H1 (cell line): ENCODE data around the gene ADM5. TPM values are rescaled to one million over a fixed set of nuclear protein-coding genes. Genes with fewer than 3 reads are reported as not detected.

ENCODE experiments used
- CTCF ChIA-PET: fragments of 300-600 bp; sonication (Branson Sonifier 250); formaldehyde crosslinking; loops from one replicate; lab custom pipeline; 2021; ENCODE audit not compliant: partially characterized antibody; lab: Charles Lee
- POLR2A ChIA-PET: fragments of 300-600 bp; sonication (Branson Sonifier 250); formaldehyde crosslinking; loops from one replicate; lab custom pipeline; 2021; ENCODE audit warnings: inconsistent platforms; ENCODE audit not compliant: partially characterized antibody; lab: Charles Lee
- DNase-seq, 2 experiments: peaks; one replicate each; pipeline versions ENCODE4 v3.0.0 to v3.0.0-alpha.2; 2010 to 2022; ENCODE audit warnings: low spot score in 2 of 2, low read depth in 1 of 2, mixed read lengths in 1 of 2
- FAIRE-seq: peaks from 2 replicates; lab custom pipeline; 2011; peaks lifted over from hg19 to GRCh38; lab: Jason Lieb, UNC
- H2AFZ ChIP-seq: 2 replicates; pipeline ENCODE4 v1.8.1; 2012; ENCODE audit warnings: low read length, inconsistent platforms
- H2AK5ac ChIP-seq: 2 replicates; pipeline ENCODE4 v1.6.1; 2013; ENCODE audit warnings: low read depth, low read length
- H2BK120ac ChIP-seq: replicated peaks from 2 replicates; pipeline ENCODE3; 2013; ENCODE audit warnings: low read depth, low read length, inconsistent platforms
- H2BK12ac ChIP-seq: 2 replicates; pipeline ENCODE4 v1.6.1; 2013; ENCODE audit warnings: low read depth, low read length
- H2BK15ac ChIP-seq: 2 replicates; pipeline ENCODE4 v1.6.1; 2013; ENCODE audit warnings: low read length
- H2BK20ac ChIP-seq: 2 replicates; pipeline ENCODE4 v1.6.1; 2013; ENCODE audit warnings: low read length
- H2BK5ac ChIP-seq: 2 replicates; pipeline ENCODE4 v1.6.1; 2013; ENCODE audit warnings: low read depth, low read length
- H3K14ac ChIP-seq: 2 replicates; pipeline ENCODE4 v1.6.1; 2013; ENCODE audit warnings: inconsistent platforms; ENCODE audit not compliant: insufficient read length
- H3K18ac ChIP-seq: 2 replicates; pipeline ENCODE4 v1.6.1; 2013; ENCODE audit warnings: low read length; ENCODE audit errors: extremely low read depth
- H3K23ac ChIP-seq: 2 replicates; pipeline ENCODE4 v1.6.1; 2013; ENCODE audit warnings: inconsistent platforms; ENCODE audit not compliant: insufficient read length
- H3K23me2 ChIP-seq: 2 replicates; pipeline ENCODE4 v1.6.1; 2013; ENCODE audit warnings: low read depth, low read length
- H3K27ac ChIP-seq: 2 replicates; pipeline ENCODE4 v1.6.1; 2011; ENCODE audit warnings: low read depth, low read length, inconsistent platforms
- H3K27me3 ChIP-seq, 4 experiments: replicated peaks in 1 of 4; 1 replicate in 1 of 4; 2 replicates in 3 of 4; pipeline versions ENCODE4 v1.6.1 to v1.8.1; 2011 to 2013; ENCODE audit warnings: low read length in 3 of 4, mild to moderate bottlenecking in 3 of 4, inconsistent platforms in 2 of 4, mixed read lengths in 2 of 4, moderate library complexity in 1 of 4; ENCODE audit not compliant: control insufficient read depth in 3 of 4, insufficient read depth in 3 of 4; ENCODE audit errors: extremely low read depth in 1 of 4
- H3K36me3 ChIP-seq, 4 experiments: 2 replicates each; pipeline versions ENCODE4 v1.6.1 to v1.8.1; 2011 to 2013; ENCODE audit warnings: mild to moderate bottlenecking in 4 of 4, low read length in 3 of 4, moderate library complexity in 2 of 4, control low read depth in 1 of 4, inconsistent platforms in 1 of 4; ENCODE audit not compliant: insufficient read depth in 4 of 4, control insufficient read depth in 2 of 4
- H3K4ac ChIP-seq: replicated peaks from 2 replicates; pipeline ENCODE3; 2013; ENCODE audit warnings: low read length, low read depth, mixed read lengths, inconsistent platforms; ENCODE audit not compliant: insufficient read length
- H3K4me1 ChIP-seq, 4 experiments: replicated peaks in 1 of 4; 1 replicate in 1 of 4; 2 replicates in 3 of 4; pipeline versions ENCODE4 v1.6.1 to v1.8.1; 2011 to 2013; ENCODE audit warnings: low read length in 3 of 4, inconsistent platforms in 2 of 4, mixed read lengths in 1 of 4; ENCODE audit not compliant: insufficient read depth in 4 of 4, control insufficient read depth in 3 of 4
- H3K4me2 ChIP-seq, 2 experiments: 2 replicates each; pipeline versions ENCODE4 v1.6.1 to v1.8.1; 2011 to 2013; ENCODE audit warnings: low read depth in 2 of 2, low read length in 2 of 2, control low read depth in 1 of 2, inconsistent platforms in 1 of 2, mild to moderate bottlenecking in 1 of 2; ENCODE audit not compliant: insufficient read depth in 1 of 2
- H3K4me3 ChIP-seq, 4 experiments: fragments of 200-600, 300-600 bp in 1 of 4; sonication (generic), shearing (Covaris generic), sonication (Bioruptor Twin) in 1 of 4; 2 replicates each; pipeline versions ENCODE4 v1.5.1 to v1.8.1; 2011 to 2016; ENCODE audit warnings: low read length in 4 of 4, low read depth in 3 of 4, control low read depth in 2 of 4, inconsistent platforms in 2 of 4, mild to moderate bottlenecking in 2 of 4, mixed read lengths in 1 of 4, moderate library complexity in 1 of 4; ENCODE audit not compliant: insufficient read depth in 2 of 4; ENCODE audit errors: extremely low read depth in 1 of 4
- H3K56ac ChIP-seq: replicated peaks from 2 replicates; pipeline ENCODE3; 2013; ENCODE audit warnings: low read depth, mild to moderate bottlenecking, mixed read lengths, low read length, inconsistent platforms; ENCODE audit not compliant: insufficient read length
- H3K79me1 ChIP-seq: 2 replicates; pipeline ENCODE4 v1.6.1; 2013; ENCODE audit warnings: low read depth, low read length, control low read depth
- H3K79me2 ChIP-seq, 2 experiments: 2 replicates each; pipeline versions ENCODE4 v1.6.1 to v1.8.1; 2012 to 2013; ENCODE audit warnings: low read length in 2 of 2, mild to moderate bottlenecking in 2 of 2, inconsistent platforms in 1 of 2; ENCODE audit not compliant: insufficient read depth in 2 of 2, control insufficient read depth in 1 of 2
- H3K9ac ChIP-seq, 4 experiments: replicated peaks in 1 of 4; 1 replicate in 1 of 4; 2 replicates in 3 of 4; pipeline versions ENCODE4 v1.6.1 to v1.8.1; 2011 to 2013; ENCODE audit warnings: low read depth in 3 of 4, low read length in 3 of 4, control low read depth in 2 of 4, mild to moderate bottlenecking in 2 of 4, moderate library complexity in 2 of 4, inconsistent platforms in 1 of 4; ENCODE audit errors: extremely low read depth in 1 of 4
- H3K9me3 ChIP-seq, 2 experiments: 2 replicates each; pipeline versions ENCODE4 v1.6.1 to v1.8.1; 2012 to 2013; ENCODE audit warnings: mild to moderate bottlenecking in 2 of 2, moderate library complexity in 2 of 2, control low read depth in 1 of 2, inconsistent platforms in 1 of 2, low read depth in 1 of 2, low read length in 1 of 2, mixed read lengths in 1 of 2; ENCODE audit not compliant: insufficient read depth in 2 of 2
- H4K20me1 ChIP-seq, 2 experiments: replicated peaks in 1 of 2; 2 replicates each; pipeline versions ENCODE3 to v1.8.1; 2011 to 2013; ENCODE audit warnings: inconsistent platforms in 2 of 2, low read length in 2 of 2, mild to moderate bottlenecking in 1 of 2; ENCODE audit not compliant: insufficient read depth in 2 of 2, control insufficient read depth in 1 of 2
- H4K5ac ChIP-seq: 2 replicates; pipeline ENCODE4 v1.6.1; 2013; ENCODE audit warnings: low read length, low read depth, mixed read lengths, inconsistent platforms; ENCODE audit not compliant: insufficient read length
- H4K8ac ChIP-seq: 2 replicates; pipeline ENCODE4 v1.8.0; 2013; ENCODE audit warnings: mild to moderate bottlenecking, moderate library complexity, low read length, inconsistent platforms; ENCODE audit not compliant: insufficient read depth; ENCODE audit errors: extremely low read depth
- H4K91ac ChIP-seq: replicated peaks from 2 replicates; pipeline ENCODE3; 2013; ENCODE audit warnings: low read length, mixed read lengths, inconsistent platforms; ENCODE audit not compliant: insufficient read length
- POLR2AphosphoS5 ChIP-seq: IDR thresholded peaks from 2 replicates; pipeline ENCODE4 v1.6.1; 2011; ENCODE audit warnings: low read depth, low read length
- TCF12 ChIP-seq: IDR thresholded peaks from 2 replicates; pipeline ENCODE4 v1.6.1; 2011; ENCODE audit warnings: low read depth, mild to moderate bottlenecking, low read length
- WGBS, 2 experiments: shearing (Covaris generic) in 1 of 2; methylation state at CpG; one replicate each; pipeline versions ENCODE4 v1.1.6 to v1.1.7; 2013 to 2015; ENCODE audit warnings: low lambda C conversion rate in 2 of 2, mixed read lengths in 2 of 2, inconsistent platforms in 1 of 2, low coverage in 1 of 2, missing lambda C conversion rate in 1 of 2; ENCODE audit not compliant: insufficient replicate concordance in 2 of 2, insufficient coverage in 1 of 2, insufficient read length in 1 of 2; ENCODE audit errors: extremely low coverage in 1 of 2, missing lambda C conversion rate in 1 of 2; 5-methylcytosine and 5-hydroxymethylcytosine counted together
- polyA plus RNA-seq, 7 experiments: library from polyadenylated mRNA; depleted of rRNA in 3 of 7; stranded (reverse) in 5 of 7; unstranded in 2 of 7; fragments of >200 nt in 5 of 7; fragments of 200-250 nt in 2 of 7; gene quantifications; 1 replicate in 5 of 7; 2 replicates in 1 of 7; 4 replicates in 1 of 7; pipeline versions ENCODE4 v1.2.1 to v1.2.3, GENCODE V29; 2011 to 2013; ENCODE audit warnings: missing spikeins in 2 of 7, mixed read lengths in 2 of 7
- total RNA-seq: library from RNA; stranded (reverse); fragmentation: NEBNext Ultra II Directional; extraction: Animal tissue kit (Norgen Biotek cat#: 25700); gene quantifications from 2 replicates; pipeline ENCODE4 v1.2.1, GENCODE V29; 2021

The ADM5 gene
- total and polyA plus RNA-seq, 2 of the 8 experiments (the other 6 are each of a cell fraction or from before 2014, with no cell fraction given): 2.5 to 2.6 TPM

DNA sequence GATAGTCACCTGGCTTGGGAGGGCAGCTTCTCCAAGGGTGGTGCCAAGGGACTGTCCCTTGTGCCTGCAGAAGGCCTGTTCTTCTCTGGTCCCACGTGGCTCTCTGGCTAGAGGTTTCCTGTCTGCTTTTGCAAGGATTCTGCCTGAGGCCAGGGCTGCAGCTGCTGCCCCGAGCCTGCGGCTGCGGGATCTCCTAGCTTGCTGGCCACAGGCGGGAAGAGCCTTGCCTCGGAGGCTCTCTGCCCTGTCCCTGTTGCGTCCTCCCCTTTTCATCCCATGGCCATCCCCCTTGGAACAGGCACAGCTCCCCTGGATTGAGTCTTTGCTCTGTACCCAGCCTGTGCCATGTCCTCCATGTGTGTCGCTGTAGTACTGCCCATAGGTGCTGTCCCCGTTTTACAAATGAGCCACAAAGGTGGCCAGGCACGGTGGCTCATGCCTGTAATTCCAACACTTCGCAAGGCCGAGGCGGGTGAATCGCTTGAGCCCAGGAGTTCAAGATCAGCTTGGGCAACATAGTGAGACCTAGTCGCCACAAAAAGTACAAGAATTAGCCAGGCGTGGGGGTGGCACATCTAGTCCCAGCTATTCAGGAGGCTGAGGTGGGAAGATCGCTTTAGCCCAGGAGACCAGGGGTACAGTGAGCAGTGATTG, 32.8 kb upstream of the ADM5 start:
- no peak for DNase-seq
- Histone ChIP-seq H3K14ac (no peak overlapping the region), H3K4me2 (peak overlapping the region; percentile 23 to 25; a peak in 2 of 4 replicates), H3K4me1 (peaks cover 0 to 14% (median 5%) of the 10 kb centered on the region in 4 experiments; a peak in 4 of 7 replicates), H3K4me3 (no peak overlapping the region), H3K79me2 (no peaks in the 10 kb centered on the region), H3K23me2 (no peaks in the 10 kb centered on the region; the same call in 1 of the 2 replicates), H2AFZ (no peak overlapping the region), H3K23ac (no peak overlapping the region), H2BK120ac (no peak overlapping the region)
- POLR2A ChIA-PET: interaction anchor here (0.7 to 18.0 kb wide), 10 partner anchors 8 to 76 kb away, joined by 3 to 275 read pairs (median 6); partner anchors contain the start of genes BCL2L12, IRF3, NOSIP and PRMT1
- FAIRE-seq: no peak
- TF ChIP-seq POLR2AphosphoS5: peak; percentile 35; the same call in 1 of the 2 replicates
- no peak for TF ChIP-seq TCF12
- TF ChIP-seq, all 59 proteins: peak for 1
- Histone ChIP-seq H3K9me3 (peaks cover 9 to 11% of the 10 kb centered on the region in 2 experiments), H4K91ac (no peak overlapping the region), H4K8ac (no peak overlapping the region), H3K27ac (no peak overlapping the region), H2BK20ac (no peak overlapping the region), H2BK15ac (no peak overlapping the region), H3K9ac (peak overlapping the region in 1 of 4 experiments; percentile 27; a peak in 1 of 7 replicates), H2AK5ac (no peak overlapping the region), H4K5ac (no peak overlapping the region), H3K56ac (no peak overlapping the region), H3K79me1 (0 out of 2 replicates have a peak, but pooled peaks cover 5% of the 10 kb centered on the region), H2BK12ac (0 out of 2 replicates have a peak overlapping the region, but pooled peaks have one; percentile 33), H3K4ac (no peak overlapping the region), H3K18ac (no peak overlapping the region; the same call in 1 of the 2 replicates), H4K20me1 (peaks cover 6 to 20% of the 10 kb centered on the region in 2 experiments), H2BK5ac (peak overlapping the region; percentile 86), H3K27me3 (no peaks in the 10 kb centered on the region), H3K36me3 (peaks cover 20 to 79% (median 59%) of the 10 kb centered on the region in 4 experiments; a peak in 7 of 8 replicates)
- 89% methylated on average over 17 of the region's 17 CpGs; no CpG with 5 or more reads in 1 of the 2 experiments for WGBS, 2 experiments
- CTCF ChIA-PET: interaction anchor here (0.6 to 3.8 kb wide), 8 partner anchors 12 to 28 kb away, joined by 3 to 39 read pairs (median 5); no protein-coding TSS in a partner anchor
